HG03139 (cell line): ENCODE measurements around the gene NOD2.

Source experiments
- ATAC-seq: cut with Tn5 transposase; IDR thresholded peaks from one replicate; pipeline ENCODE4 v1.9.1; 2021; ENCODE audit not compliant: unreplicated experiment

Gene NOD2

GRCh38 chr16:50778284-50779163 lies 85.1 kb downstream of the NOD2 start:
- ATAC-seq = no peak

DNA sequence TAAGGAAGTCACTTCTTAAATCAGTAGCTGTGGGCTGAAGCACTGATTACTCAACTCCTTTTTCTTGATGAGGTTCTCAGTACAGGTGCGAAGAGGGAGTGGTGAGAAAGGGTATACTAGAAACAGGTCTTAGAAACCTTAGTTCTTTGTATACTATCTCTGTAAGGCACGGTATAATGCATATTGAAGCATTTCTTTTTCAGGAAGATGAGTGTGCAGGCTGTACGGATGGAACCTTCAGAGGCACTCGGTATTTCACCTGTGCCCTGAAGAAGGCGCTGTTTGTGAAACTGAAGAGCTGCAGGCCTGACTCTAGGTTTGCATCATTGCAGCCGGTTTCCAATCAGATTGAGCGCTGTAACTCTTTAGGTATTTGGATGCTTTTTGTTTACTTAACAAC lies 87.6 kb downstream of the NOD2 start:
- no peak for ATAC-seq

DNA sequence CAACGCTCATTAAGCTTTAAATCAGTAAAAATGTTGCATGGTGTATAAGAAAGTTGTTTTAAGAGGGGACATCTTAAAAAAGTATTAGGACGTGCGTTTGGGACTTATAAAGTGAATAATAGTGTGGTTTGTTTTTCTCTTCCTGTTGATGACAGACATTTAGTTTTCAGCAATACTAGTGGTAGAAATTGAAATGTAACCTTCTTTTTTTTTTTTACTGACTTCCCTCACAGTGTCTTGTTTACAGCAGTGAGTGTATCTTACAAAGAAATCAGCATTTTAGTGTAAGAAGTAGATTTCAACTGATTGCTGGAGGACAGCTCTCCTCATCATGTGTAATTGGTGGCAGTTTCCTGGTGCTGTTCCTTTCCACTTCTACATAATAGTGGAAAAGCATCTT lies 88.1 kb downstream of the NOD2 start:
- ATAC-seq = no peak
